Hepatocyte (in vitro differentiated cells): ENCODE measurements around the gene SLC9A7. TPM values are rescaled to one million over a fixed set of nuclear protein-coding genes. Genes with fewer than 3 reads are reported as not detected.

Experiments
- DNase-seq: peaks from one replicate; pipeline ENCODE4 v3.0.0-alpha.2; 2016; ENCODE audit warnings: low spot score
- H2AFZ ChIP-seq: fragments of 200-600 bp; sonication (generic); 2 replicates; pipeline ENCODE4 v1.6.0; 2016; ENCODE audit warnings: antibody characterized with exemption, mild to moderate bottlenecking
- H3K27ac ChIP-seq: fragments of 200-600 bp; sonication (generic); 2 replicates; pipeline ENCODE4 v1.5.1; 2016; ENCODE audit warnings: mild to moderate bottlenecking
- H3K27me3 ChIP-seq: fragments of 200-600 bp; sonication (generic); 2 replicates; pipeline ENCODE4 v1.6.1; 2016
- H3K36me3 ChIP-seq: fragments of 200-600 bp; sonication (generic); replicated peaks from 2 replicates; pipeline ENCODE4 v1.5.1; 2016; ENCODE audit warnings: low read depth; ENCODE audit not compliant: insufficient read depth
- H3K4me1 ChIP-seq: fragments of 200-600 bp; sonication (generic); 2 replicates; pipeline ENCODE4 v1.5.1; 2016; ENCODE audit warnings: mild to moderate bottlenecking, moderate library complexity; ENCODE audit not compliant: insufficient read depth
- H3K4me2 ChIP-seq: fragments of 200-600 bp; sonication (generic); 2 replicates; pipeline ENCODE4 v1.6.0; 2016
- H3K4me3 ChIP-seq: fragments of 200-600 bp; sonication (generic); 2 replicates; pipeline ENCODE4 v1.5.1; 2016; ENCODE audit warnings: mild to moderate bottlenecking
- H3K79me2 ChIP-seq: fragments of 200-600 bp; sonication (generic); 2 replicates; pipeline ENCODE4 v1.6.0; 2017; ENCODE audit warnings: mild to moderate bottlenecking
- H3K9me2 ChIP-seq: fragments of 200-600 bp; sonication (generic); replicated peaks from 2 replicates; pipeline ENCODE4 v1.6.0; 2017; ENCODE audit warnings: mild to moderate bottlenecking; ENCODE audit not compliant: insufficient read depth
- H3K9me3 ChIP-seq: fragments of 200-600 bp; sonication (generic); 2 replicates; pipeline ENCODE4 v1.5.1; 2016; ENCODE audit warnings: low read depth, mild to moderate bottlenecking
- H4K20me1 ChIP-seq: fragments of 200-600 bp; sonication (generic); 2 replicates; pipeline ENCODE4 v1.6.0; 2016; ENCODE audit warnings: mild to moderate bottlenecking; ENCODE audit not compliant: insufficient read depth, poor library complexity, severe bottlenecking
- CTCF ChIP-seq: fragments of 200-600 bp; sonication (generic); IDR thresholded peaks from 2 replicates; pipeline ENCODE4 v1.5.1; 2016; ENCODE audit warnings: antibody characterized with exemption, mild to moderate bottlenecking; ENCODE audit not compliant: poor library complexity
- EZH2 ChIP-seq: fragments of 200-600 bp; sonication (generic); IDR thresholded peaks from 2 replicates; pipeline ENCODE4 v1.6.1; 2016; ENCODE audit warnings: antibody characterized with exemption, mild to moderate bottlenecking, borderline replicate concordance
- EZH2phosphoT487 ChIP-seq: fragments of 200-600 bp; sonication (generic); IDR thresholded peaks from one replicate; pipeline ENCODE4 v1.6.1; 2018; ENCODE audit warnings: antibody characterized with exemption, mild to moderate bottlenecking, low read depth, moderate library complexity; ENCODE audit not compliant: unreplicated experiment, severe bottlenecking
- WGBS: methylation state at CpG from one replicate; pipeline ENCODE4 v1.1.6; 2016; ENCODE audit warnings: low lambda C conversion rate; ENCODE audit errors: missing lambda C conversion rate; 5-methylcytosine and 5-hydroxymethylcytosine counted together
- polyA plus RNA-seq: library from polyadenylated mRNA; unstranded; fragments of >200 nt; fragmentation: Nextera tagmentation; extraction: Ambion mirVana; gene quantifications from 2 replicates; pipeline ENCODE4 v1.2.1, GENCODE V29; 2016
- total RNA-seq: library from RNA; depleted of rRNA; stranded (reverse); fragments of >200 nt; gene quantifications from 2 replicates; pipeline ENCODE4 v1.2.3, GENCODE V29; 2014

SLC9A7 gene
- total and polyA plus RNA-seq, 2 experiments from 2014 or later = 3.6 to 8.1 TPM

- DNase-seq = no peak
- Histone ChIP-seq H3K27me3 (no peaks in the 10 kb centered on the region), H2AFZ (no peak overlapping the region), H4K20me1 (no peaks in the 10 kb centered on the region), H3K9me3 (no peaks in the 10 kb centered on the region), H3K4me1 (no peaks in the 10 kb centered on the region), H3K79me2 (no peaks in the 10 kb centered on the region), H3K4me2 (no peak overlapping the region), H3K36me3 (no peaks in the 10 kb centered on the region), H3K27ac (no peak overlapping the region), H3K9me2 (no peaks in the 10 kb centered on the region), H3K4me3 (no peak overlapping the region)
- no peak for TF ChIP-seq CTCF
- TF ChIP-seq EZH2 = no peak
- no peak for TF ChIP-seq EZH2phosphoT487
Observed at GRCh38 chrX:46618947-46619346, 140.0 kb downstream of the SLC9A7 start.

GRCh38 chrX:46617906-46618305, 141.0 kb downstream of the SLC9A7 start:
- Histone ChIP-seq H3K79me2 (no peaks in the 10 kb centered on the region), H3K4me2 (no peak overlapping the region), H3K27ac (no peak overlapping the region)

GRCh38 chrX:46611658-46612362, 147.1 kb downstream of the SLC9A7 start:
- WGBS = 77% methylated on average over 13 of the region's 13 CpGs
- H3K9me2 ChIP-seq = no peaks in the 10 kb centered on the region

More at GRCh38 chrX:46617906-46618305, 141.0 kb downstream of the SLC9A7 start:
- Histone ChIP-seq H3K9me2 (no peaks in the 10 kb centered on the region), H3K9me3 (no peaks in the 10 kb centered on the region), H4K20me1 (no peaks in the 10 kb centered on the region), H3K4me1 (no peaks in the 10 kb centered on the region), H2AFZ (no peak overlapping the region), H3K36me3 (no peaks in the 10 kb centered on the region), H3K27me3 (no peaks in the 10 kb centered on the region), H3K4me3 (no peak overlapping the region)
- TF ChIP-seq CTCF = no peak
- DNase-seq = no peak

More at GRCh38 chrX:46611658-46612362, 147.1 kb downstream of the SLC9A7 start:
- Histone ChIP-seq H4K20me1 (no peaks in the 10 kb centered on the region), H3K4me2 (no peak overlapping the region), H3K9me3 (no peaks in the 10 kb centered on the region), H2AFZ (no peak overlapping the region), H3K79me2 (no peaks in the 10 kb centered on the region), H3K4me1 (no peaks in the 10 kb centered on the region), H3K4me3 (no peak overlapping the region), H3K36me3 (no peaks in the 10 kb centered on the region), H3K27ac (no peak overlapping the region), H3K27me3 (no peaks in the 10 kb centered on the region)
- TF ChIP-seq EZH2phosphoT487 (no peak), EZH2 (no peak), CTCF (no peak)
- no peak for DNase-seq
